Measurements from ENCODE around the gene ARL1. TPM values are rescaled to one million over a fixed set of nuclear protein-coding genes. Genes with fewer than 3 reads are reported as not detected.

ARL1 gene
- total RNA-seq, 1 experiment from 2014 or later, result 76.0 TPM

DNA sequence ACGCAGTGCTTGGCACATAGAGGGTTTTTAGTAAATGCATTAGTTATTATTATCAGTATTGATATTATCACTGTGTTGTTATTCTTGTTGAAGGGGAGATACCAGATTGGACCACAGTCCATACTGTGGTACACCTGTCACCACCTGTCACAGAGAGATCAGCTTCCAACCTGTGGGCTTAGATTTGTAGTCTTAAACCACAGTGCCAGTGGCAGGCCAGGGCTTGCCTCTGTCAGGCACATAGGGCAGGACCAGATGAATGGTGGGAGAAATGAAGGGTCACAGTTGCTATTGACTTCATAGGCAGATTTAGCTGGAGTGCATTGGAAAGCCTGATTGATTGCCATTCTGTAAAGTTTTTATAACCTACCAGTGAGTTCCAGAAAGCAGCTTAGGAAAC, 35.1 kb downstream of the ARL1 start:
- no peak for ATAC-seq
- H3K4me1 ChIP-seq (ENCODE audit: control insufficient read depth in 1 of 2, insufficient read depth in 2 of 2, low read length in 2 of 2), result no peaks in the 10 kb centered on the region
- ChIA-PET POLR2A (no interaction called here), CTCF (no interaction called here), RAD21 (ENCODE audit: low non-redundant PET in 1 of 2, low total read pairs in 2 of 2, uncharacterized antibody in 2 of 2, unreplicated experiment in 2 of 2) (no interaction called here)
- intact Hi-C loops (cut with micrococcal nuclease), result no loop called here
- peaks cover 21 to 65% of the 10 kb centered on the region in 2 experiments; a peak in 3 of 4 replicates for H3K36me3 ChIP-seq (ENCODE audit: control insufficient read depth in 1 of 2, insufficient read depth in 2 of 2, low read length in 2 of 2)
- H3K9ac ChIP-seq (ENCODE audit: low read length), result no peak overlapping the region
- DNase-seq (ENCODE audit: low read depth, low spot score), result no peak
- no peak overlapping the region for H3K4me2 ChIP-seq (ENCODE audit: low read length)
- H2AFZ ChIP-seq (ENCODE audit: low read depth, low read length, poor library complexity, severe bottlenecking), result no peak overlapping the region
- H3K79me2 ChIP-seq (ENCODE audit: insufficient read depth, low read length), result no peaks in the 10 kb centered on the region
- H3K27me3 ChIP-seq (ENCODE audit: insufficient read depth, low read length), result no peaks in the 10 kb centered on the region
- H3K9me3 ChIP-seq (ENCODE audit: control insufficient read depth in 1 of 2, insufficient read depth in 1 of 2, low read depth in 1 of 2, low read length in 2 of 2), result no peaks in the 10 kb centered on the region
- no peak overlapping the region for H3K27ac ChIP-seq (ENCODE audit: low read depth, low read length)
- H3K9me2 ChIP-seq (ENCODE audit: insufficient read depth), result no peaks in the 10 kb centered on the region
- no peak for TF ChIP-seq EGR1 (IDR thresholded peaks at IDR 0.05; ENCODE audit: low read depth)
- TF ChIP-seq, protein P1, sequence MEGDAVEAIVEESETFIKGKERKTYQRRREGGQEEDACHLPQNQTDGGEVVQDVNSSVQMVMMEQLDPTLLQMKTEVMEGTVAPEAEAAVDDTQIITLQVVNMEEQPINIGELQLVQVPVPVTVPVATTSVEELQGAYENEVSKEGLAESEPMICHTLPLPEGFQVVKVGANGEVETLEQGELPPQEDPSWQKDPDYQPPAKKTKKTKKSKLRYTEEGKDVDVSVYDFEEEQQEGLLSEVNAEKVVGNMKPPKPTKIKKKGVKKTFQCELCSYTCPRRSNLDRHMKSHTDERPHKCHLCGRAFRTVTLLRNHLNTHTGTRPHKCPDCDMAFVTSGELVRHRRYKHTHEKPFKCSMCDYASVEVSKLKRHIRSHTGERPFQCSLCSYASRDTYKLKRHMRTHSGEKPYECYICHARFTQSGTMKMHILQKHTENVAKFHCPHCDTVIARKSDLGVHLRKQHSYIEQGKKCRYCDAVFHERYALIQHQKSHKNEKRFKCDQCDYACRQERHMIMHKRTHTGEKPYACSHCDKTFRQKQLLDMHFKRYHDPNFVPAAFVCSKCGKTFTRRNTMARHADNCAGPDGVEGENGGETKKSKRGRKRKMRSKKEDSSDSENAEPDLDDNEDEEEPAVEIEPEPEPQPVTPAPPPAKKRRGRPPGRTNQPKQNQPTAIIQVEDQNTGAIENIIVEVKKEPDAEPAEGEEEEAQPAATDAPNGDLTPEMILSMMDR (IDR thresholded peaks at IDR 0.05 in 2 of 3, conservative IDR thresholded peaks at IDR 0.05 in 1 of 3; ENCODE audit: borderline replicate concordance in 1 of 3, insufficient read depth in 1 of 3, low read depth in 2 of 3, low read length in 2 of 3), result no peak
- TF ChIP-seq POLR2A (IDR thresholded peaks at IDR 0.05; ENCODE audit: borderline replicate concordance, extremely low read depth, insufficient read depth, insufficient read length), result no peak
- no peak for TF ChIP-seq EZH2phosphoT487 (IDR thresholded peaks at IDR 0.05; ENCODE audit: borderline replicate concordance)
- TF ChIP-seq, protein P2, sequence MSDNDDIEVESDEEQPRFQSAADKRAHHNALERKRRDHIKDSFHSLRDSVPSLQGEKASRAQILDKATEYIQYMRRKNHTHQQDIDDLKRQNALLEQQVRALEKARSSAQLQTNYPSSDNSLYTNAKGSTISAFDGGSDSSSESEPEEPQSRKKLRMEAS (IDR thresholded peaks at IDR 0.05), result no peak
- TF ChIP-seq CBX3 (IDR thresholded peaks at IDR 0.05; ENCODE audit: low read depth), result no peak
- TF ChIP-seq FOSL1 (IDR thresholded peaks at IDR 0.05; ENCODE audit: low read depth), result no peak
- no peak for TF ChIP-seq SRF (IDR thresholded peaks at IDR 0.05; ENCODE audit: low read depth)
- TF ChIP-seq POLR2AphosphoS5 (IDR thresholded peaks at IDR 0.05; ENCODE audit: low read depth, low read length), result no peak
- no peak for TF ChIP-seq SIN3A (IDR thresholded peaks at IDR 0.05; ENCODE audit: low read depth)
- no peak for TF ChIP-seq ZNF274 (IDR thresholded peaks at IDR 0.05; ENCODE audit: low read depth, low read length)
- TF ChIP-seq EZH2 (IDR thresholded peaks at IDR 0.05), result no peak
- TF ChIP-seq, protein P3, sequence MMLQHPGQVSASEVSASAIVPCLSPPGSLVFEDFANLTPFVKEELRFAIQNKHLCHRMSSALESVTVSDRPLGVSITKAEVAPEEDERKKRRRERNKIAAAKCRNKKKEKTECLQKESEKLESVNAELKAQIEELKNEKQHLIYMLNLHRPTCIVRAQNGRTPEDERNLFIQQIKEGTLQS (IDR thresholded peaks at IDR 0.05), result no peak
- TF ChIP-seq, protein P4, sequence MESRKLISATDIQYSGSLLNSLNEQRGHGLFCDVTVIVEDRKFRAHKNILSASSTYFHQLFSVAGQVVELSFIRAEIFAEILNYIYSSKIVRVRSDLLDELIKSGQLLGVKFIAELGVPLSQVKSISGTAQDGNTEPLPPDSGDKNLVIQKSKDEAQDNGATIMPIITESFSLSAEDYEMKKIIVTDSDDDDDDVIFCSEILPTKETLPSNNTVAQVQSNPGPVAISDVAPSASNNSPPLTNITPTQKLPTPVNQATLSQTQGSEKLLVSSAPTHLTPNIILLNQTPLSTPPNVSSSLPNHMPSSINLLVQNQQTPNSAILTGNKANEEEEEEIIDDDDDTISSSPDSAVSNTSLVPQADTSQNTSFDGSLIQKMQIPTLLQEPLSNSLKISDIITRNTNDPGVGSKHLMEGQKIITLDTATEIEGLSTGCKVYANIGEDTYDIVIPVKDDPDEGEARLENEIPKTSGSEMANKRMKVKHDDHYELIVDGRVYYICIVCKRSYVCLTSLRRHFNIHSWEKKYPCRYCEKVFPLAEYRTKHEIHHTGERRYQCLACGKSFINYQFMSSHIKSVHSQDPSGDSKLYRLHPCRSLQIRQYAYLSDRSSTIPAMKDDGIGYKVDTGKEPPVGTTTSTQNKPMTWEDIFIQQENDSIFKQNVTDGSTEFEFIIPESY (IDR thresholded peaks at IDR 0.05; ENCODE audit: extremely low read depth, insufficient replicate concordance, low read length), result no peak
- TF ChIP-seq CEBPB (IDR thresholded peaks at IDR 0.05; ENCODE audit: low read depth), result no peak
- no peak for TF ChIP-seq ELF1 (IDR thresholded peaks at IDR 0.05; ENCODE audit: borderline replicate concordance, low read depth)
- no peaks in the 10 kb centered on the region for H4K20me1 ChIP-seq (ENCODE audit: insufficient read depth)
- H3K4me3 ChIP-seq (replicated peaks in 1 of 2; ENCODE audit: low read depth in 1 of 2, low read length in 2 of 2), result no peak overlapping the region
- BruUV-seq (replicated peaks), result no TSS peak
